Activated B cell treated with CpG ODN at 0.5 μM for 24 hours (primary cell): Measurements from ENCODE around the gene SEMA3A. TPM values are rescaled to one million over a fixed set of nuclear protein-coding genes. Genes with fewer than 3 reads are reported as not detected.

Source experiments
- ATAC-seq: fragments of 200-7000 bp; cut with Tn5 transposase; one replicate; pipeline ENCODE4 v1.10.0; 2021; ENCODE audit warnings: low read depth, mild to moderate bottlenecking, moderate library complexity
- CTCF ChIA-PET: fragments of 350-600 bp; sonication (Branson Sonifier 250); formaldehyde crosslinking; loops from one replicate; lab custom pipeline; 2021; ENCODE audit warnings: antibody characterized with exemption; lab: Charles Lee
- POLR2A ChIA-PET: fragments of 350-600 bp; sonication (Branson Sonifier 250); formaldehyde crosslinking; loops from one replicate; lab custom pipeline; 2021; ENCODE audit warnings: antibody characterized with exemption; lab: Charles Lee
- DNase-seq: peaks from one replicate; pipeline ENCODE4 v3.0.0; 2022
- H3K27ac Mint-ChIP-seq: one replicate; pipeline ENCODE4 v1.8.0; 2020; ENCODE audit warnings: mixed read lengths
- H3K27me3 Mint-ChIP-seq: one replicate; pipeline ENCODE4 v1.8.0; 2021; ENCODE audit warnings: mixed read lengths
- H3K36me3 Mint-ChIP-seq: one replicate; pipeline ENCODE4 v1.8.0; 2021; ENCODE audit warnings: low read depth, mixed read lengths
- H3K4me1 Mint-ChIP-seq: one replicate; pipeline ENCODE4 v1.8.0; 2021; ENCODE audit warnings: mixed read lengths
- H3K4me3 Mint-ChIP-seq: one replicate; pipeline ENCODE4 v1.8.0; 2020; ENCODE audit warnings: mild to moderate bottlenecking, mixed read lengths
- H3K9me3 Mint-ChIP-seq: one replicate; pipeline ENCODE4 v1.8.0; 2020; ENCODE audit warnings: mixed read lengths
- CTCF ChIP-seq: fragments of 200-600 bp; IDR thresholded peaks from one replicate; pipeline ENCODE4 v1.8.0; 2022; ENCODE audit warnings: antibody characterized with exemption, mild to moderate bottlenecking
- intact Hi-C: fragments of 100-400 bp; cut with micrococcal nuclease; formaldehyde crosslinking; loops from one replicate; pipeline ENCODE4 v1.15.1; 2024
- total RNA-seq: library from RNA; stranded (reverse); gene quantifications from 2 replicates; pipeline ENCODE4 v1.2.3, GENCODE V29; 2022

The SEMA3A gene
- total RNA-seq, 1 donor from 2014 or later = not detected

GRCh38 chr7:83934118-83934734 lies 260.4 kb downstream of the SEMA3A start:
- ATAC-seq (no peak), DNase-seq (no peak)
- Mint-ChIP-seq H3K27ac (no peak overlapping the region), H3K9me3 (no peaks in the 10 kb centered on the region), H3K4me3 (no peak overlapping the region), H3K4me1 (no peaks in the 10 kb centered on the region), H3K27me3 (no peaks in the 10 kb centered on the region), H3K36me3 (no peaks in the 10 kb centered on the region)
- ChIA-PET POLR2A (no interaction called here), CTCF (no interaction called here)
- intact Hi-C loops = no loop called here
- TF ChIP-seq CTCF = no peak

- DNase-seq = no peak
- H3K4me1 Mint-ChIP-seq = no peaks in the 10 kb centered on the region
- TF ChIP-seq CTCF = no peak
- intact Hi-C loops = no loop called here
- no peak overlapping the region for H3K27ac Mint-ChIP-seq
- no peak overlapping the region for H3K4me3 Mint-ChIP-seq
- no peaks in the 10 kb centered on the region for H3K36me3 Mint-ChIP-seq
- ChIA-PET CTCF (no interaction called here), POLR2A (no interaction called here)
- ATAC-seq = no peak
- H3K9me3 Mint-ChIP-seq = no peaks in the 10 kb centered on the region
- H3K27me3 Mint-ChIP-seq = no peaks in the 10 kb centered on the region
These were observed 262.6 kb downstream of the SEMA3A start for GRCh38 chr7:83931968-83932367.

GRCh38 chr7:83930262-83930661 lies 264.3 kb downstream of the SEMA3A start:
- POLR2A ChIA-PET = no interaction called here
- ATAC-seq (no peak), DNase-seq (no peak)
- Mint-ChIP-seq H3K27ac (no peak overlapping the region), H3K4me1 (no peaks in the 10 kb centered on the region), H3K9me3 (no peaks in the 10 kb centered on the region), H3K36me3 (no peaks in the 10 kb centered on the region), H3K27me3 (no peaks in the 10 kb centered on the region), H3K4me3 (no peak overlapping the region)
- no peak for TF ChIP-seq CTCF
- intact Hi-C loops = no loop called here
- CTCF ChIA-PET = no interaction called here

- Mint-ChIP-seq H3K4me3 (no peak overlapping the region), H3K27me3 (no peaks in the 10 kb centered on the region), H3K4me1 (no peaks in the 10 kb centered on the region), H3K36me3 (no peaks in the 10 kb centered on the region), H3K27ac (no peak overlapping the region), H3K9me3 (no peaks in the 10 kb centered on the region)
- TF ChIP-seq CTCF = no peak
- DNase-seq = no peak
- ChIA-PET POLR2A (no interaction called here), CTCF (no interaction called here)
- intact Hi-C loops = no loop called here
- no peak for ATAC-seq
These were observed 268.7 kb downstream of the SEMA3A start for GRCh38 chr7:83925860-83926259.

GRCh38 chr7:83921941-83922607 lies 272.5 kb downstream of the SEMA3A start:
- POLR2A ChIA-PET = no interaction called here
- H3K4me3 Mint-ChIP-seq = no peak overlapping the region
- no peaks in the 10 kb centered on the region for H3K27me3 Mint-ChIP-seq

More at GRCh38 chr7:83921941-83922607, 272.5 kb downstream of the SEMA3A start:
- Mint-ChIP-seq H3K36me3 (no peaks in the 10 kb centered on the region), H3K9me3 (no peaks in the 10 kb centered on the region), H3K4me1 (no peaks in the 10 kb centered on the region), H3K27ac (no peak overlapping the region)
- no peak for TF ChIP-seq CTCF
- CTCF ChIA-PET = no interaction called here
- no peak for ATAC-seq
- DNase-seq = no peak
- intact Hi-C loops = no loop called here
